ENCODE data around the gene ZSWIM6. TPM values are rescaled to one million over a fixed set of nuclear protein-coding genes. Genes with fewer than 3 reads are reported as not detected.

Gene ZSWIM6
- total and polyA plus RNA-seq, 12 donors: 2.1 to 10.3 (median 6.7) TPM

DNA sequence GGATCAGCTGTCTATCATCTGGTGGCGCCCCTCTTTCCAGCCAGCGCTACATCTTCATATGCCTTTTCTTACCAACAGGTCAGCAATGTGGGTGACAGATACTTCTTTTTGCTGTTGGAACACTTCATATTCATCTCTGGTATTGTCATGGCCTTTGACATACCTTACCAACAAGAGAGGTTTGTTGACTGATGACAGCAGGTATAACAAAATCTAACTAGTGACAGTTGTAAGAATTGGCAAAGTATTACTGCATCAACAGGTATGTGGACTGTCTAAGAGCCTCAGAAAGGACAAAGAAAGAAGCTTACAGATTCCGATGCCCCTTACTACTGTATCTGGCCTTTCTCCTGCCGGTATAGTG, 29.9 kb upstream of the ZSWIM6 start:
- peak overlapping the region in 6 of 10 donors; percentile 43 to 63 (median 50) for H3K27ac ChIP-seq
- H3K9me3 ChIP-seq: no peaks in the 10 kb centered on the region
- no peak overlapping the region for H3K4me3 ChIP-seq
- intact Hi-C loops (cut with DNase I): no loop called here
- no peak for DNase-seq
- H3K36me3 ChIP-seq: no peaks in the 10 kb centered on the region
- peaks cover 0 to 49% (median 13%) of the 10 kb centered on the region in 9 donors for H3K4me1 ChIP-seq
- no peak for TF ChIP-seq CTCF (IDR thresholded peaks at IDR 0.05)
- no peaks in the 10 kb centered on the region for H3K27me3 ChIP-seq
- WGBS, 2 donors: 77 to 89% methylated on average over 4 of the region's 4 CpGs
- ATAC-seq: peak in 1 of 8 donors; percentile 11

GRCh38 chr5:61303346-61303745, 28.7 kb upstream of the ZSWIM6 start:
- no peaks in the 10 kb centered on the region for H3K27me3 ChIP-seq
- H3K4me3 ChIP-seq: peak overlapping the region in 2 of 10 donors; percentile 12 to 17
- peaks cover 0 to 49% (median 13%) of the 10 kb centered on the region in 9 donors for H3K4me1 ChIP-seq
- intact Hi-C loops (cut with DNase I): no loop called here
- ATAC-seq (no peak), DNase-seq (no peak)
- no peaks in the 10 kb centered on the region for H3K36me3 ChIP-seq
- WGBS, 2 donors: 35 to 61% methylated on average over 4 of the region's 4 CpGs
- no peak for TF ChIP-seq CTCF (IDR thresholded peaks at IDR 0.05)
- no peak overlapping the region for H3K27ac ChIP-seq
- H3K9me3 ChIP-seq: no peaks in the 10 kb centered on the region

- peaks cover 0 to 3% (median 0%) of the 10 kb centered on the region in 7 donors for H3K27me3 ChIP-seq
- H3K9me3 ChIP-seq: no peaks in the 10 kb centered on the region
- H3K4me1 ChIP-seq: peaks cover 0 to 41% (median 13%) of the 10 kb centered on the region in 9 donors
- ATAC-seq (peak in 5 of 8 donors; percentile 11 to 52 (median 39)), DNase-seq (no peak)
- H3K27ac ChIP-seq: no peak overlapping the region
- peak overlapping the region in 1 of 10 donors; percentile 4 for H3K4me3 ChIP-seq
- TF ChIP-seq CTCF (IDR thresholded peaks at IDR 0.05): no peak
- 43 to 48% methylated on average over 15 of the region's 15 CpGs for WGBS, 2 donors
- no peaks in the 10 kb centered on the region for H3K36me3 ChIP-seq
- intact Hi-C loops (cut with DNase I): no loop called here
Measured at GRCh38 chr5:61304590-61305381, 27.3 kb upstream of the ZSWIM6 start.

GRCh38 chr5:61306531-61307131, 25.4 kb upstream of the ZSWIM6 start:
- Histone ChIP-seq H3K4me3 (no peak overlapping the region), H3K4me1 (peaks cover 0 to 33% (median 8%) of the 10 kb centered on the region in 9 donors), H3K27ac (no peak overlapping the region), H3K36me3 (no peaks in the 10 kb centered on the region), H3K27me3 (peaks cover 0 to 3% (median 0%) of the 10 kb centered on the region in 7 donors), H3K9me3 (no peaks in the 10 kb centered on the region)
- no peak for TF ChIP-seq CTCF (IDR thresholded peaks at IDR 0.05)
- DNase-seq (no peak), ATAC-seq (no peak)
- intact Hi-C loops (cut with DNase I): no loop called here
- WGBS, 2 donors: 81 to 90% methylated on average over 5 of the region's 5 CpGs

Measured in heart right ventricle (tissue), 16 donors.